H9 (cell line): Measurements from ENCODE around the gene EFCAB11. TPM values are rescaled to one million over a fixed set of nuclear protein-coding genes. Genes with fewer than 3 reads are reported as not detected.

Experiments used
- DNase-seq: peaks from one replicate; pipeline ENCODE4 v3.0.0-alpha.2; 2017
- H2AFZ ChIP-seq: one replicate; pipeline ENCODE4 v1.6.1; 2013; ENCODE audit warnings: mild to moderate bottlenecking, low read length, control low read depth, moderate library complexity
- H2AK5ac ChIP-seq: 2 replicates; pipeline ENCODE4 v1.6.1; 2013; ENCODE audit warnings: low read length, control low read depth, mixed read lengths; ENCODE audit not compliant: insufficient read length
- H2BK120ac ChIP-seq: one replicate; pipeline ENCODE4 v1.6.1; 2013; ENCODE audit warnings: low read depth, mild to moderate bottlenecking, low read length, control low read depth, inconsistent platforms; ENCODE audit not compliant: poor library complexity, severe bottlenecking
- H2BK12ac ChIP-seq: 2 replicates; pipeline ENCODE4 v1.6.1; 2013; ENCODE audit warnings: low read length, control low read depth, mixed read lengths, low read depth; ENCODE audit not compliant: insufficient read length
- H2BK15ac ChIP-seq: 2 replicates; pipeline ENCODE4 v1.6.1; 2013; ENCODE audit warnings: low read depth, low read length, control low read depth
- H2BK20ac ChIP-seq: one replicate; pipeline ENCODE4 v1.6.1; 2013; ENCODE audit warnings: low read depth, mild to moderate bottlenecking, low read length, control low read depth, inconsistent platforms; ENCODE audit not compliant: poor library complexity, severe bottlenecking
- H2BK5ac ChIP-seq: 2 replicates; pipeline ENCODE4 v1.6.1; 2013; ENCODE audit warnings: low read length, control low read depth, mixed read lengths; ENCODE audit not compliant: insufficient read length
- H3K14ac ChIP-seq: 2 replicates; pipeline ENCODE4 v1.6.1; 2013; ENCODE audit warnings: low read length, control low read depth; ENCODE audit not compliant: insufficient read depth
- H3K18ac ChIP-seq: 2 replicates; pipeline ENCODE4 v1.6.1; 2013; ENCODE audit warnings: low read depth, mild to moderate bottlenecking, mixed read lengths, low read length, control low read depth; ENCODE audit not compliant: insufficient read length
- H3K23ac ChIP-seq: 2 replicates; pipeline ENCODE4 v1.6.1; 2013; ENCODE audit warnings: low read length, control low read depth, mixed read lengths, low read depth; ENCODE audit not compliant: insufficient read length
- H3K23me2 ChIP-seq: 2 replicates; pipeline ENCODE4 v1.6.1; 2013; ENCODE audit warnings: low read depth, mild to moderate bottlenecking, mixed read lengths, low read length, control low read depth; ENCODE audit not compliant: insufficient read length, poor library complexity, severe bottlenecking
- H3K27ac ChIP-seq: 2 replicates; pipeline ENCODE4 v1.5.1; 2013; ENCODE audit warnings: low read length, control low read depth, mixed read lengths, low read depth; ENCODE audit not compliant: insufficient read length
- H3K27me3 ChIP-seq: 2 replicates; pipeline ENCODE4 v1.6.1; 2013; ENCODE audit warnings: low read length, control low read depth, inconsistent platforms; ENCODE audit not compliant: insufficient read depth
- H3K4ac ChIP-seq: 2 replicates; pipeline ENCODE4 v1.6.1; 2013; ENCODE audit warnings: low read depth, mild to moderate bottlenecking, control low read depth, inconsistent platforms, low read length, moderate library complexity
- H3K4me1 ChIP-seq: 2 replicates; pipeline ENCODE4 v1.6.1; 2013; ENCODE audit warnings: low read length, control low read depth, inconsistent platforms; ENCODE audit not compliant: insufficient read depth
- H3K4me2 ChIP-seq: 2 replicates; pipeline ENCODE4 v1.6.1; 2013; ENCODE audit warnings: low read length, control low read depth, mixed read lengths; ENCODE audit not compliant: insufficient read length, insufficient read depth
- H3K56ac ChIP-seq: 2 replicates; pipeline ENCODE4 v1.6.1; 2013; ENCODE audit warnings: low read depth, mild to moderate bottlenecking, mixed read lengths, low read length, control low read depth; ENCODE audit not compliant: insufficient read length
- H3K79me1 ChIP-seq: 2 replicates; pipeline ENCODE4 v1.6.1; 2013; ENCODE audit warnings: low read depth, mild to moderate bottlenecking, moderate library complexity, low read length, control low read depth, inconsistent platforms; ENCODE audit not compliant: insufficient read depth, poor library complexity, severe bottlenecking
- H3K79me2 ChIP-seq: 2 replicates; pipeline ENCODE4 v1.6.1; 2013; ENCODE audit warnings: low read length, control low read depth, inconsistent platforms; ENCODE audit not compliant: insufficient read depth
- H3K9ac ChIP-seq: 2 replicates; pipeline ENCODE4 v1.6.1; 2013; ENCODE audit warnings: low read length, control low read depth, mixed read lengths; ENCODE audit not compliant: insufficient read length; ENCODE audit errors: extremely low read depth
- H3K9me3 ChIP-seq: one replicate; pipeline ENCODE4 v1.6.1; 2013; ENCODE audit warnings: low read depth, low read length, inconsistent platforms; ENCODE audit not compliant: control insufficient read depth
- H3T11ph ChIP-seq: one replicate; pipeline ENCODE4 v1.6.1; 2013; ENCODE audit warnings: mild to moderate bottlenecking, low read length, control low read depth, inconsistent platforms
- H4K20me1 ChIP-seq: one replicate; pipeline ENCODE4 v1.6.1; 2013; ENCODE audit not compliant: control insufficient read depth, insufficient read length, insufficient read depth
- H4K5ac ChIP-seq: 2 replicates; pipeline ENCODE4 v1.6.1; 2013; ENCODE audit warnings: low read depth, mild to moderate bottlenecking, mixed read lengths, low read length, control low read depth; ENCODE audit not compliant: insufficient read length
- H4K8ac ChIP-seq: replicated peaks from 2 replicates; pipeline ENCODE4 v1.6.1; 2013; ENCODE audit warnings: low read length, control low read depth, mixed read lengths, low read depth; ENCODE audit not compliant: insufficient read length
- H4K91ac ChIP-seq: 2 replicates; pipeline ENCODE4 v1.6.1; 2013; ENCODE audit warnings: low read depth, mild to moderate bottlenecking, moderate library complexity, mixed read lengths, low read length, control low read depth; ENCODE audit not compliant: insufficient read length
- H3K27ac Mint-ChIP-seq, 3 experiments: 2 replicates in 2 of 3; 3 replicates in 1 of 3; pipeline ENCODE4 v1.8.0; 2020 to 2021; ENCODE audit warnings: mixed read lengths in 3 of 3, mild to moderate bottlenecking in 1 of 3, moderate library complexity in 1 of 3
- H3K27me3 Mint-ChIP-seq: 2 replicates; pipeline ENCODE4 v1.8.0; 2021; ENCODE audit warnings: low read depth, mild to moderate bottlenecking, moderate library complexity, mixed read lengths
- H3K36me3 Mint-ChIP-seq, 3 experiments: 2 replicates in 2 of 3; 3 replicates in 1 of 3; pipeline ENCODE4 v1.8.0; 2020 to 2021; ENCODE audit warnings: low read depth in 3 of 3, mixed read lengths in 3 of 3; ENCODE audit not compliant: insufficient read depth in 1 of 3
- H3K4me1 Mint-ChIP-seq, 2 experiments: 2 replicates each; pipeline ENCODE4 v1.8.0; 2020; ENCODE audit warnings: mixed read lengths in 2 of 2
- H3K4me3 Mint-ChIP-seq, 2 experiments: 2 replicates in 1 of 2; 3 replicates in 1 of 2; pipeline ENCODE4 v1.8.0; 2020 to 2021; ENCODE audit warnings: mild to moderate bottlenecking in 2 of 2, mixed read lengths in 2 of 2, moderate library complexity in 1 of 2
- H3K9me3 Mint-ChIP-seq, 2 experiments: 2 replicates in 1 of 2; 3 replicates in 1 of 2; pipeline ENCODE4 v1.8.0; 2020; ENCODE audit warnings: mild to moderate bottlenecking in 2 of 2, mixed read lengths in 2 of 2, moderate library complexity in 1 of 2
- CTCF ChIP-seq: fragments of 200-600 bp; sonication (generic); conservative IDR thresholded peaks from 3 replicates; pipeline ENCODE4 v1.8.0; 2021; ENCODE audit warnings: antibody characterized with exemption, mild to moderate bottlenecking
- total RNA-seq: library from RNA; stranded (reverse); gene quantifications from 2 replicates; pipeline ENCODE4 v1.2.1, GENCODE V29; 2021

EFCAB11 gene
- total RNA-seq, 1 experiment from 2014 or later, result 17.4 TPM

GRCh38 chr14:89906000-89906399 is 48.5 kb downstream of the EFCAB11 start:
- H2BK120ac ChIP-seq, result no peak overlapping the region
- no peak overlapping the region for H3K23ac ChIP-seq
- no peak overlapping the region for H2BK20ac ChIP-seq
- no peak overlapping the region for H3K14ac ChIP-seq
- H3K79me2 ChIP-seq, result no peaks in the 10 kb centered on the region
- peaks cover 0 to 4% (median 3%) of the 10 kb centered on the region in 3 experiments; a peak in 3 of 7 replicates for H3K36me3 Mint-ChIP-seq
- no peak overlapping the region for H3T11ph ChIP-seq
- H4K5ac ChIP-seq, result no peak overlapping the region
- peaks cover 5% of the 10 kb centered on the region; the same call in 1 of the 2 replicates for H3K27me3 Mint-ChIP-seq
- no peak for TF ChIP-seq CTCF
- peaks cover 21 to 33% of the 10 kb centered on the region in 2 experiments for H3K4me1 Mint-ChIP-seq
- no peak overlapping the region for H4K91ac ChIP-seq
- H3K27ac Mint-ChIP-seq, result no peak overlapping the region
- H4K20me1 ChIP-seq, result no peaks in the 10 kb centered on the region
- no peaks in the 10 kb centered on the region for H3K79me1 ChIP-seq
- no peaks in the 10 kb centered on the region for H3K9me3 ChIP-seq
- no peaks in the 10 kb centered on the region for H3K27me3 ChIP-seq
- no peak overlapping the region for H2BK12ac ChIP-seq
- H4K8ac ChIP-seq, result no peak overlapping the region
- no peak overlapping the region for H3K4ac ChIP-seq
- no peak overlapping the region for H3K9ac ChIP-seq
- H3K56ac ChIP-seq, result no peak overlapping the region
- DNase-seq, result no peak
- no peak overlapping the region for H3K4me2 ChIP-seq
- H2BK15ac ChIP-seq, result no peak overlapping the region
- H2BK5ac ChIP-seq, result no peak overlapping the region
- no peaks in the 10 kb centered on the region for H3K9me3 Mint-ChIP-seq
- no peak overlapping the region for H2AK5ac ChIP-seq
- H3K27ac ChIP-seq, result no peak overlapping the region
- H3K18ac ChIP-seq, result no peak overlapping the region
- no peak overlapping the region for H2AFZ ChIP-seq
- no peak overlapping the region for H3K4me3 Mint-ChIP-seq
- H3K4me1 ChIP-seq, result 0 out of 2 replicates have a peak, but pooled peaks cover 3% of the 10 kb centered on the region
- H3K23me2 ChIP-seq, result no peaks in the 10 kb centered on the region
